HG03571 (cell line): ENCODE data around the gene RALGDS.

Experiments
- ATAC-seq: cut with Tn5 transposase; IDR thresholded peaks from one replicate; pipeline ENCODE4 v1.9.1; 2021; ENCODE audit not compliant: unreplicated experiment

RALGDS gene

DNA sequence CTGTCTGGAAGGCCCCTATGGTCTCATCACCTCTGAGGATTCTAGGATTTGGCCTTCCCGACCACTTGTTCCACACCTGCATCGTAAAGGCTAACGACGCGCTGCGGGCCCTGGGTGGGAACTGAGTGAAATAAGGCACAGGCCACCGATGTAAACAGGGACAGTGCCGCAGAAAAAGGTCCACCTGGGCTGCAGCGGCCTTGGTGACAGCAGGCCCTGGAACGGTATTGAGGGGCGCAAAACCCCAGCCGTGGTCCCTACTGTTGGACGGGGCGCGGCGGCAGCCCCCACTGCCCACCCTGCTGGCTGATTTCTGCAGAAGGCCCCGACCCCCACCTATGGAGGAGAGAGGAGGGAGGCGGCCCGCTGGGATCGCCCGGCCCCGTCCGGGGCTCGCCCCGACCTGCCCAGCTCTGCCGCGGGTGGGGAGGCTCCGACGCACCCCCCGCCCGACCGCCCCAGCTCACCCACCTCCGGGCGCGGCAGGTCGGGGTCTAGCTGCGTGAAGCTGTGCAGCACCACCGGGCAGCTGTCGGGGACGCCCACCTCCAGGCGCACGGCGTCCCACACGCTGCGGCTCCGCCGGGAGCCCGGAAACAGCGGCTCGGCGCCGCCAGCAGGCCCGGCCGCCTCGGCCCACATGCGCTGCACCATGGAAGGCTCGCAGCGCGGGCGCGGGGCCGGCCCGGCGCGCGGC is 391 bp downstream of the RALGDS start:
- peak; percentile 10 for ATAC-seq

DNA sequence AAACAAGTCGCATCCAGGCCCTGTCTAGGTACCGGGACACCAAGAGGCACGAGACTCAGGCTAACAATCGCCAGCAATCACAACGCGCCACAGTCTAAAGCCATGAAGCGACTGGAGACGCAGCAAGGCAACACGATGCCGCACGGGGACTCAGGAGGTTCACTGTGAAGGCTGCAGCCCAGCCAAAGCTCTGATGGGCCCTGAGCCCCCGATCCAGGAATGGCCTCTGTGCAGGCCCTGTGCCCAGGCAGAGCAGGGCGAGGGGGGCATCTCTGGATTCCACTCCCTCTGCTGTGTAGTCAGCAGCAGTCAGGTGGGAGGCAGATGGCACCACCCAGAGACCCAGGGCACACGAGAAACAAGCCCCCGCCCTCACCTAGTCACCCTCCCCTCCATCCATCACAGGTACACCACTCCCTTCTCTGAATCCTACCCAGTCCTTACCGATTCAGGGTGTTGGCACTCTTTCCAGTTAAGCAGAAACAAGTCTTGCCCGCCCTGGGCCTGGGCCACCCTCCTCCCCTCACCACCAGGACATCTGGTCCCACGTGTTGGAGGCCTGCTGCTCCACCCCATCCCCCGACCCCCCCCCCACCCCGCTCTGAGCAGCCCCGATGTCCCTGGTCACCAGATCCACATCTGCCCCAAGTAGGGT is 1.1 kb downstream of the RALGDS start:
- ATAC-seq = no peak

DNA sequence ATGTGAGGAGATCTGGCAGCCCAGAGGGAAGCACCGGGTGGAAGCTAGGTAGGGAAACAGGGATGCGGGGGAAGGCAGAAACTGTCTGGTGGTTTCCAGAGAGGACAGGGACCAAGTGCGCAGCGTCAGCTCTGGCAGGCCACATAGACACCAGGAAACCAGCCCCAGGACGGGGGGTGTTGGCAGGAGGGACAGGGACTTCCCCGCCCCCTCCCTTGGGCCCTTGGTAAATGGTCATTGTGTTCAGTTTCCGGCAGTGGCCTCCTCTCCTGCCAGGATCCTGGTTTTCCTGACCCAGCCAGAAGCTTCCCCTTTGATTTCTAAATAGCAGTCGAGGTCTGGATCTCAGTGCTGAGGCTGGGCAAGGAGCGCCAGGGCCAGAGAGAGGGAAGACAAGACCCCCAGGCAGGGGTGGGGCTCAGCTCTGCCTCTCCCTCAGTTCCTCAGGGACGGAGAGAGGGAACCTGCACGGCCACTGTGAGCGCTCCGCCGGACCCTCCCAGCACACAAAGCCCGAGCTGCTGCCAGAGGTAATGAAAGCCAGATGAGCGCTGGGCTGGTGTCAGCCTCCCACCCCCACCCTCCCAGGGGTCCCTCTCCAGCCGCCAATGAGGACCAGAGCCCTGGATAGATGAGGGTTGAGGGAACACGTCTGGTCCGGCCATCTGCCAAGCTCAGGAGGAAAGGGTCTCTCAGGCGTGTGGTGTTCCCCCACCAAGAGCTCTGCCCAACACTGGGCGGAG is 1.8 kb downstream of the RALGDS start:
- no peak for ATAC-seq

DNA sequence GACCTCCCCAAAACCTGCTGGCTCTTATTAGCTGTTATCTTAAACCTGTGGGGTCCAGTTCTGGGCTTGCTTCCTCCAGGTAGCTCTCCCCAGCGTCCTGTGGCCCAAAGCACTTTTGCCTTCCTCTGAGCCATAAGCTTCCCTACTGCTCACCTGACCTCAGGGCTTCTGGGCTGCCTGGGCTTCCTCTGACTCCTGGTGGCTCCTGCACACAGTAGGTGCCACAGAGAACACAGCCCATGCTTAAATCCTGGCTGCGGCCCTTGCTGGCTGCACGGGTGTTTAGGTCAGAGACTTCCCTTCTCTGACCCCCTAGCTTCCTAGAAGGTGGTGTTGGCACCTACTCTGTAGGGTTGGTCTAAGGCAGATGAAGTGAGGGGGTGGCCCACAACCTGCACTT is 2.5 kb downstream of the RALGDS start:
- no peak for ATAC-seq

DNA sequence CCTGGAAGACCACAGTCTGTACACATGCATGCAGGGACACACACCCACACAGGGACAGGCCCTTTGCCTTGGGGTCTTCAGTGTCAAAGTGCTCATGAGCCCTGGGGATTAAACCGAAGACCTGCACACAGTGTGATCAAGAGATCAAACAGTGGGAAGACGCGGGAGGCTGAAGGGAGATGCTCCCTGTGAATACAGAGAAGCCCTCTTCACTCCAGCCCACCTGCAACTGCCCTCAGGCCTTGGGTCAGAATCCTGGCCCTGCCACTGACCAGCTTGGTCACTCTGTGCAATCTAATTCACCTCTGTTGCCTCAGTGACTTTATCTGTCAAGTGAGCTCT is 2.9 kb downstream of the RALGDS start:
- ATAC-seq = no peak

DNA sequence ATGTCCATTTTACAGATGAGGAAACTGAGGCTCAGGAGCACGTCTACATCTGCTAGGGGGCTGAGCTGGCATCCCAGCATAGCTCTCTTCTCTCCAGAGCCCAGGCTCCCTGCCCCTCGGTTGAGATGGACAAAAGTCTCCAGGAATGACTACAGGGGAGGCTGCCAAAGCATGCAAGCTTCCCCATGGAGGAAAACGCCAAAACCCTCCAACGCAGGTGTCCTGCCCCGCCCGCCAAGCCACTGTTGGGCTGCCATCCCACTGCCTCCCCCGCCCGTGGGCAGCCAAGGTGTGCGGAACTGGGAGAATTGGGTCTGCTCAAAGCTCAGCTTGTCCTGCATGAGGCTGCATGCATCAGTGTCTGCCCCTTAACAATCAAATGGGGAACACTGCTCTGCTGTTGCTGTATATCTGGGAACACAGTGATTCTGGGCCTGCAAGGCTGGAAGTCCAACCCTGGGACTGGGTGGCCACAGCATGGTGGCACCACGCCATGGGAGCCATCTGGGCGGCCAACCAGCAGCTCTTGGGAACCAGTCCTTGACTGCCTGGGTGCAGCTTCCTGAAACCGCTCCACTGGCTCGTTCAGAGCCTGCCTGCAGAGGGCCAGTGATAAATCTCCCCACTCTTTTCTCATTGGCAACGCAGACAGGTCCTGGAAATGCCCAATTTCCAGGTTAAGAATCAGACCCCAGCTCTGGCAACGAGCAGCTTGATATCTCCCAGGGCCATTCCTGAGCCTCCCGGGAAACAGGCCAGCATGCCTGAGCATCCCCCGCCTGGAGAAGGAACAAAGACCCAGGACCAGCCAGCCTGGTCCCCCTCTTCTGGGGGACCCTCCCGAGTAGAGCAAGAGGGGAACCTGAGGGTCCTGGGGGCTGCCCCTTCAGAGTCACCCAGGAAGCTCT is 3.5 kb downstream of the RALGDS start:
- no peak for ATAC-seq

DNA sequence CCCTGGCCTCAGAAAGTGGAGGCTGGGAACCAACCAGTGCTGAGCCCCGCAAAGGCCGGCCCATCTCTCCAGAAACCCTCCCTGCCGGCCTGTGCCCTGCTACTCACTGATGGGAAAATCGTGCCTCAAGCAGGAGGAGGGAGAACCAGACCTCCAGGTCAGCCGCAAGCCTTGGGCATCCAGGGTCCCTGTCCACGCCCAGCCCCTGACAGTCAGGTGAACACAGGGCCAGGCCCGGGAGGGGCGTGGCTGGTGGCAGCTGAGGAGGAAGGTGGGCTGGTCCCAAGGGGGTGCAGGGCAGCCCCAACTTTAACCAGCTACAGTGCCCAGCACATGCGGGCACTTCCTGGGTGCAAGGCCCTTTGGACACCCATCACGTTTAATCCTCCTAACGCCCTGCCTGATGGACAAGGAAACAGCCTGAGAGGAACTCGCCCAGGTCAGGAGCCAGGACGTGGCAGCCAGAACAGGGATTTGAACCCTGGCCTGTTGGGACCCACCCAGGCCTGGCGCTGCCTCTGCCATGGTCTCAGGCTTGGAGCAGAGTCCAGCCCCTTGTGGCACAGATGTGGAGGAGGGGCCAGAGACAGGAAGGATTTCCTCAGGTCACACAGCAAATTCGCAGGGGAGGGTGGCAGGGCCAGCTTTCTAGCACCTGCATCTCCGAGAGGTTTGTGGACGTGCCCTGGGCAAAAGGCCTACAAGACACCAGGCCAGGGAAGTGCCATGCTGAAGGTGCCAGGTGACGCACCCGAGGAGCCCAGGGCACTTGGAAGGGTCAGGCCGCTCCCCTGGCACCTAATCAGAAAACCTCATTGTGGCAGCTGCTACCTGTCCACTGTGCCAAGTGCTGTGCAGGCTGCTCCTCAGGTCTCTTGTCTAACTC is 4.5 kb downstream of the RALGDS start:
- no peak for ATAC-seq

DNA sequence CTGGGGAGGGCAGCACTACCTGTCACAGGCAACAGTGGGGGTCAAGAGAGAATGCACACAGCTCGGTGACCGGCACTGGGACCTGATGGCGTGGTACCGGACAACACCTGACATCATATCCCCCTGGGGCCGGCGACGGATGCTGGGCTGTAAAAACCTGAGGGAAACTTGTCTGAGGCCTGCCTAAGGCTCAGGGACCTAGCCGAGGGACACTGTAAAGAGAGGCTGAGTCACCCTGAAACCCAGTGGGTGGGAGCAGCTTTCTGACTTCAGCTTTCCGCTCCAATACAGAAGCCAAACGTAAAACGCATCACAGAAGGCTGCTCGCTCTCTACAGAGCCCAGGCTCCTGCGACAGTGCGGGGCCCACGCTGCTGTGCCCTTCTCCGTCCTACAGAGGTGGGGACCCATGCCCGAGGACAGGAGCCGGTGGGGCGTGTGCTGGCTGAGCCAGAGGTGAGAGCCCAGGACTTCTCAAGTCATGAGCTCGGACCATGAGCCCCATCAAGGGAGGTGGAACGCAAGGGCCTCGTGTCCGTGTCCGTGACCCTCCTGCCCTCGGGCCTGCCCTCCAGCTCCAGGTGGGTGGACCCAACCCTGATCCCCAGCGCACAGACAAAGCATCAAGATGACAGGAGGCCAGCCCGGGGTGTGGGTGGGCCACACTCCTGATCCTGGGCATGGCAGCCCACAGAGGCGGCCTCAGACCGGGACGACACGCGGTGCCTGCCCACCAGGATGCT is 5.3 kb downstream of the RALGDS start:
- no peak for ATAC-seq

DNA sequence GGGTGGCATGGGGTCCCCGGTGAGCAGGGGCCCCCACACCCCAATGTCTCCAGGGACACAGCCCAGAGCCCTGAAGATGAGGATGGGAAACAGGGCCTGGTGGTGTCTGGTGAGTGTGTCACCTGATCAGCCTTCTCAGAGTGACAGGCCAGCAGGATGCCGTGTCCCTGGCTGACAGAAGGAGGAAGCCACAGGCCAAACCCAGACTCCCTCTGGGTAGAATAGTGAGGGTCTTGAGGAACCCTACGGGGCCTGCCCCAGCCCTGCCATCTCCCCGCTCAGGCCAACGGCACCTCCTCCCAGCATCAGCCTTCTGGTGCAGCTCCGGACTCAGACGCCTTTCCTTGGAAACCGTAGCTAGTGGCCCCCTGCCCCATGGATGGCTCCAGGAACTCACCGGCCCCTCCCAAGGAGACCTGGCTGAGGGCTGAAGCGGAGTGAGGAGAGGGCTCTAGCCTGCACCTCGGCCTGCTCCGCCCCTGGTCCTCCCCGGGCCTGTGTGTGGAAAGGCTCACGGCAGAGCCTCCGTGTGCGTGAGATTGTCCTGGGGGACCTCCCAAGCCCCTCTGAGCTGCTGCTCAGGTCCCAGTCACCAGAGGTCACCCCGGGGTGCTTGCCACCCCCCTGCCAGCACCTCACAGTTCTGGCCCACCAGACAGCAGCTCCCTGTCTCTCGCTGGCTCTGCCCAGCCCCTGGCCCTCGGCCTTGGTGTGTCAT is 6.0 kb downstream of the RALGDS start:
- ATAC-seq = no peak

DNA sequence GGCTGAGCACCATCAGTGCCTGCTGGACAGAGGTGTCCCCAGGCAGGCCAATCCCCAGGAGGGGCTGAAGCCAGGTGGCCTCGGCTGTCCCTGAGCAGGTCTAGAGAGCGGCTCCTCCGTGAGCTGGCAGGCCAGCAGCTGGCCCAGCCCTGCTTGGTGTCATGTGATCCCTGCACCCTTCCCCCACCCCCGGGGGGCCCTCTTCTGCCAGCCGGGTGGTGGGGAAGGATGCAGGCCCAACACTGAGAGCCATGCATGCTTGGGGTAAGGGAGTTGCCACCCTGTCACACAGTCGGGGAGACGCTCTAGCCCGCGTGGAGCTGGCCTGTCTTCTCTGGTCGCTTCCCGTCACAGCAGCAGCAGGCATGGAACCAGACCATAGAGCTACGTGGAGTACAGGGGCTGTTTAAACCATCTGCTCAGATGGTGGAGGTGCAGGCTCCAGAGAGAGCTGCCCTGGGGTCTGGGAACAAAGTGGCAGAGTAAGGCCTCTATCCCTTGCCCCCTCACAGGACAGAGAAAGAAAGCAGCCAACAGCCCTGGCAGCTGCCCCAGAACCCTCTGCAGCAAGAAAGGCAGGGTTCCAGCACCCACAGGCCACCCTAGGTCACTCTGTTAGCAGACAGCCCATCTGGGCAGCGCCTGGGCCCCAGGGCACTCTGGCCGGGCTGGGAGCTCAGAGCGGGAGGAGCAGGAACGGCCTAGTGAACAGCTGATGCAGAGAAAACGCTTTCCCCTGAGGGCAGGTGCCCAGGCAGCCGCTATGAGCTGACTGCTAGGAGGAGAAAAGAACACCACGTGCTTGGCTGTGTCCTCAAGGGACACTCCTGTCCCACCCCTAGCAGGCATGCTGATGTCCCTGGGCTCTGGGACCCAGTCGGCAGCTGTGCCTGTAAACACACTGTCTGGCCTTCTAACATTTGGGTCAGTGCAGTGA is 6.8 kb downstream of the RALGDS start:
- ATAC-seq = no peak

DNA sequence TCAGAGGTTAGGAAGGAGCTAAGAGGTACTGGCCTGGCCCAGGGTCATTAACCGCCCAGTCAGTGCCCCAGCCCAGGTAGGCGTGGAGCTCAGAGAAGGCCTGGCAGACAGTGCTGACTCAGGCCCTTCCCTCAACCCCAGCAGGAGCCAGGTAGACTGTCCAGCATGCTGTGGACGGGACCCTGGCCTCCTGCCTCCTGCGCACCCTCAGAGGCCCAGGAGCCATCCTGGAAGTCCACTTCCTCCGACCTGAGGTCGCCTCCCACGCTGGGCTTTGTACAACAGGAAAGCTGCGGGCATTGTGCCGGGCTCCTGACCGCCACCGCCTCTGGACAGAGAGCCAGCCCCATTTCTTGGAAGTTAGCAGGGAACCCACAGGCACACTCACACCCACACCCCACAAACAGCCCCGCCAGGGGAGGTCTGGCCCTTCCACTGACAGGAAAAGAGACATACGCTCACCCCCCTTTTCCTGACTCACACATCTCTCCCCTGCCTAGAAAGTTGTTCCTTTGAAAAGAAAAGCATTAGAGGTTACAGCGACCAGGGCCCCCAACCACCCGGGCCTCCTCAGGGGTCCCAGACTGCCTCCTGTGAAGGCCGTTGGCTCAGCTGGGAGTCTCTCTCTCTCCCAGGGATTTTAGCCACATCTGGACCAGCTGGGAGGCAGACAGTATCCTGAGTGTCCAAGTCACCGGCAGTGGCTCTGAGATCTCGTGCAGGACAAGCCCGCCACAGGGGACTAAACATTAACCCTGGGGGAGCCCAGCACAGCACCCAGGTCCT is 7.7 kb downstream of the RALGDS start:
- no peak for ATAC-seq

DNA sequence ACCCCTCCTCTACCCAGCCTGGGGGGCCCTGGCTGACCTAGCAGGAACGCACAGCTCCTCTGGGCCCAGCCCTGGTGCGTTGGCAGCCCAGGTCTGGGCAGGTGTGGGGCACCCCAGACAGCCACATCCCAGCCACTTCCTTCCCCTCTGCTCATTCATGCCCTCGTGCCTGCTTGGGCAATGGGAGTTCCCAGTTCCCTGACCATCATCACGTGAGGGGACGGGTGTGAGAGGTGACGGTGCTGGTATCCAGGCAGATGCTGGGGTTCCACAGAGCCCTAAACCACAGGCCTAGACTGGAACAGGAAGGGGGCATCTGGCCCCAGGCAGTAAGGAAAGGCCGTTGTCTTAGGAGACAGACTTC is 8.4 kb downstream of the RALGDS start:
- no peak for ATAC-seq

DNA sequence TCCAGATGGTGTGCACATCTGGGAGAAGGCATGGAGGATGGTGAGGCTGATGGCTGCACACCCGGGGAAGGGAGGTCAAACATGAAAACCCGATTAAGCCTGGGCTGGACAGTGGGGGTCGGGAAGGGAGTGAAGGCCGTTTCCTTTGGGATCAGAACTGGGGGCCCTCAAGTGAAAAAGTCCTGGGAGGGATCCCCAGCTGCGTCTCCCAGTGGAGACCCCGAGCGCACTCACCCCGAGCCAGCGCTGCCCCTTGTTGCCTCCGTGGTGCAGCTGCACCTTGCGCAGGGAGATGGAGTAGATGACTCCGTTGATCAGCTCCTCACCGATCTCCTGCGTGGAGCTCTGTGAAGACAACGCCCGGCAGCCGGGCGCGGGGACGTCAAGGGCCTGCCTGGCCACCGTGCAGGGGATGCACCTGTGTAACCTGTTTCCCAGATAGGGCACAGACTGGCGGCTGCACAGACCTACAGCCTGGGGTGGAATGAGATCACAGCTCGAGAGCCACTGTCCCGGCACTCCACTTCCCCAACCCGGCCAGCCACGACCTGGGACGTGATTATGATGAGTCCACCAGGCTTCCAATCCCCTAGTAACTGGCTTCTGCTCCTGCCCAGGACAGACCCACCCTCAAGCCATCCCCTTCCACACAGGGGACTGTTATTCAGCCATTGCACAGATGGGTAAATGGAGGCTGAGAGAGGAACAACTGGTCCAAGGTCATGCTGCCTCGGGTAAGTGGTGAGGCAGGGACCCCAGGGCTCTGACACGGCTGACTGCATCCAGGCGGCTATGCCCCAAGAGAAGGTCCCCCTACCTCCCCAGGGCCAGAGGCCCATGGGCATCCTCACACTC is 9.0 kb downstream of the RALGDS start:
- ATAC-seq = no peak

DNA sequence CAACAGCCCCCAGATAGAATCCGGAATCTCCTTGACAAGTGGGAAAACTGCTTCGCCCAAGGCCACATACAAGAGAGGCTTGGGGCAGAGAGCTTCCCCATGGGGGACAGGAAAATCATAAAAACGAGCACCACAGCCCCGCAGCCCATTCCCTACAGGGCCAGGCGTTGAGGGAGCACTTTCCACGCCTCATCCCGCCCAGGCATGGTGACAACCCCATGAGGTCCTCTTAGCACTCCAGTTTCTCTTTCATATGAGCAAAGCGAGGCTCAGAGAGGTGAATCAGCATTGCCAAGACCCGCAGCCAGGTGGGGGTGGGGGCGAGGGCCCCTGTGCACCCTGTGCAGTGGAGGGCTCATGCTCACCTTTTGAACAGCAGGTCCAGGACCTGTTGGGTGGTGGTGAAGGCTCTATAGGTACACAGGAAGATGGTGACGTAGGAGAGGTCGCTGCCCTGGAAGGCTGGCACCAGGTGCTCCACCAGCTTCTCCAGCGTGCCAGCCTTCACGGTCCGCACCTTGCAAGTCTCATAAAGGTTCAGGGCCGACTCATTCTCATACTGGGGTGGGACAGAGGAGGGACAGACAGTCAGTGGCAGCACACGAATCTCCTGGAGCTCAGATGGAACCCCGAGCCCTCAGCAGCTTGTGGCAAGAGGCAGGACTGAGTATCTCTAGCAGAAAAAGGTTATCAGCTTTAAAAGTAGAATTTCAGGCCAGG is 10.9 kb downstream of the RALGDS start:
- no peak for ATAC-seq

DNA sequence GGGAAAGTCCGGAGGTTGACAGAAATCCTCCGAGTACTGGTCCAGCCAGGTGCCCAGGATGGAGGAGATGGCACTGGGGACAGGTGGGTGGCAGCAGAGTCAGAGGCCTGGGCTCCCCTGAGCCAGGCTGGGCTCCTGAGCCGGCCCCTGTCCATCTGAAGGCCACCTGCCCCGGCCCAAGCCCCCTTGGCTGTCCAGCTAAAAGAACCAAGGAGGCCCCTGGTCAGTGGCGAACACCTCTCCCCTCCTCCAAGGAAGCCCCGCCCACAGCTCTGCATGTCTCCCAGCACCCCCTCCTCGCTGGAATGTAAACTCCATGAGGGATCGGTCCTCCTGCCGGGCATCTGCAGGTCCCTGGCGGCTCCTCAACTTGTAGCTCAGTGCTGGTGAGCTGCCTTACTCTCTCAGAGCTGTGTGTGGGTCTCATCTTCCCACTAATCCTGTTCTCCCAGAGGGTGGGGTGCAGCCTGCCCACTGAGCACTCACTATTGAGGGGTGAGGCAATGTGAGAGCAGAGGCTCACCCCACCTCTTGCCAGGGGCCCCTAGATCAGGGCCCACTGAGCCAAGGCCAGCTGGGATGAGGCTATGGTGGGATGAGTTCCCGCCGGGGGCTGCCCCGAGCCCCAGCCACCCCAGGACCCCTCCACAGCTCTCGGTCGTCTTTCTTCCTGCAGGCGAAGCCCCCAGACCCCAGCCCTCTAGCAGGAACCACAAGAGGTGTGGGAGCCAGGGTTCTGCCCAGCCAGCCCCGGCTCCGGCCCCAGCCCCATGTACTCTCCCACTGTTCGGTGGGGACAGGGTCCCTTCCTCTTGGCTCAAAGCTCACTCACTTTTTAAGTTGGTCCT is 12.0 kb downstream of the RALGDS start:
- ATAC-seq = no peak
